LNCAP (cell line): ENCODE data around the gene QSOX1.

Source experiments
- TF ChIP-seq, protein P1 (sequence below): fragments of 450-650 bp; IDR thresholded peaks from 2 replicates; pipeline ENCODE4 v1.5.1; 2017; ENCODE audit warnings: mild to moderate bottlenecking

QSOX1 gene

DNA sequence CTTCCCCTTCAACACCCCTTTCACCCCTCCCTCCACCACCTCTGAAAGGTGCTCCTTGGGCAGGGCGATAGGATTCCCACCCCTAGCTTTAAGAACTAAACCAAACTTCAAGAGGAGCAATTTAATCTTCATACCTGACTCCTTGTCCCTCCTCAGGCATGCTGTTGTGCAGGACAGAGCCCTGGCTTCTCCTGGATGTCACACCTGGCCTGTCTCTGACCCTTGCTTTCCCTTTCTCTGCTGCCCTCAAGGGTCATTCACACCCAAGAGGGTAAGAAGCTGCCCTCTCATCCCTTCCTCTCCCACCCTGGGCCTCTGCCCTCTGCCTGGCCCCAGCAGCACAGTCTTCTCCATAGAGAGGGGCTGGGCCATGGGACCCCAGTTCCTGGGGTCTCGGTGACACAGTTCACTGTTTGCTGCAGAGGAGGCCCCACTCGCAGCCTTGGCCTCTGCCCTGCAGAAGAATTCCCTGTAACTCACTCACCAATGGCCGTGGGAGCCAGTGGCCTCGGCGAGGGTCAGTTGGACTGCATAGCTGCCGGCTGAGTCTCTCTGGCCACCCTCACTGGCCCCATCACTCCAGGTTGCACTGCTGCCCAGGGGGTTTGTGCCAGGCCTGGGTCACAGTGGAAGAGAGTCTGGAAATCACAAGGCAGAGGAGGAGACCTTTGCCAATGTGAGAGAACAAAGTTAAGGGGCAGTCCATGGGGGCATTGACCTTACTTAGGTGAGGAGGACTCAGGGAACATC is 47.0 kb downstream of the QSOX1 start:
- TF ChIP-seq, protein P1, sequence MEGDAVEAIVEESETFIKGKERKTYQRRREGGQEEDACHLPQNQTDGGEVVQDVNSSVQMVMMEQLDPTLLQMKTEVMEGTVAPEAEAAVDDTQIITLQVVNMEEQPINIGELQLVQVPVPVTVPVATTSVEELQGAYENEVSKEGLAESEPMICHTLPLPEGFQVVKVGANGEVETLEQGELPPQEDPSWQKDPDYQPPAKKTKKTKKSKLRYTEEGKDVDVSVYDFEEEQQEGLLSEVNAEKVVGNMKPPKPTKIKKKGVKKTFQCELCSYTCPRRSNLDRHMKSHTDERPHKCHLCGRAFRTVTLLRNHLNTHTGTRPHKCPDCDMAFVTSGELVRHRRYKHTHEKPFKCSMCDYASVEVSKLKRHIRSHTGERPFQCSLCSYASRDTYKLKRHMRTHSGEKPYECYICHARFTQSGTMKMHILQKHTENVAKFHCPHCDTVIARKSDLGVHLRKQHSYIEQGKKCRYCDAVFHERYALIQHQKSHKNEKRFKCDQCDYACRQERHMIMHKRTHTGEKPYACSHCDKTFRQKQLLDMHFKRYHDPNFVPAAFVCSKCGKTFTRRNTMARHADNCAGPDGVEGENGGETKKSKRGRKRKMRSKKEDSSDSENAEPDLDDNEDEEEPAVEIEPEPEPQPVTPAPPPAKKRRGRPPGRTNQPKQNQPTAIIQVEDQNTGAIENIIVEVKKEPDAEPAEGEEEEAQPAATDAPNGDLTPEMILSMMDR = no peak

- TF ChIP-seq, protein P1 = no peak
Measured at GRCh38 chr1:180204231-180204630, 49.6 kb downstream of the QSOX1 start.

DNA sequence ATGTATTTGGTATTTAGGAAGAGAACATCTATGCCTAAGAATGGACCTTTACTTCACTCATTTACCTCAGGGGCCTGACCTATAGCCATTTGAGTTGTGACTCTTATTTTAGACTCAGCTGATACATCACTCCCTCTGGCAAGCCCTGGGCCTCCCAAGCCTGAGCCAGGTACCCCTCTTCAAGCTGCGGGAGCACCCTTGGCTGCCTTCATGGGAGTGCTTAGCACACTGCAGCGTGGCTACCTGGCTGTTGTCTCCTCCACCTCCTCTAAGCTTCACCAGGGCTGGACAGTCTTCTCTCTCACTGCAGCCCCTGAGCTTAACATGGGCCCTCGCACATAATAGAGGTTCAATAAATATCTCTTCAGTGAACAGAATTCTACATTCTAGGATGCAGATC is 51.9 kb downstream of the QSOX1 start:
- TF ChIP-seq, protein P1 = no peak

DNA sequence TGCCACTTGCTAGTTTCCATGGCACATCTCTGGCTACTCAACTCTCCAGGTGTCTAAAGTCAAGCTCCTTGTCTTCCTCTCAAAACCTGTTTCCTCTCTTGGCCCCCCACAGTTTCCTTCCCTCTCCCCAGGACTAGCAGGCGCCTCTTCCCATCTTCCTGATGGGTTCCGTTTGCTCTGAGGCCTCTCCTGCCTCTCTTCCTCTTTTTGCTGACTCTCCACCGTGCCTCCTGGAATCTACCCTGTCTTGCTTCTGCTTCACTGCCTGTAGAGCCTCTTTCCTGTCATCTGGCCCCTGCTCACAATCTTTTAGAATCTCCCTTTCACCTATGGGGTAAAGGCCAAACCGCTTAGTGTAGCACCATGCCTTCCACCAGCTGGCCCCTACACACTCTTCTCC is 53.6 kb downstream of the QSOX1 start:
- TF ChIP-seq, protein P1 = no peak

DNA sequence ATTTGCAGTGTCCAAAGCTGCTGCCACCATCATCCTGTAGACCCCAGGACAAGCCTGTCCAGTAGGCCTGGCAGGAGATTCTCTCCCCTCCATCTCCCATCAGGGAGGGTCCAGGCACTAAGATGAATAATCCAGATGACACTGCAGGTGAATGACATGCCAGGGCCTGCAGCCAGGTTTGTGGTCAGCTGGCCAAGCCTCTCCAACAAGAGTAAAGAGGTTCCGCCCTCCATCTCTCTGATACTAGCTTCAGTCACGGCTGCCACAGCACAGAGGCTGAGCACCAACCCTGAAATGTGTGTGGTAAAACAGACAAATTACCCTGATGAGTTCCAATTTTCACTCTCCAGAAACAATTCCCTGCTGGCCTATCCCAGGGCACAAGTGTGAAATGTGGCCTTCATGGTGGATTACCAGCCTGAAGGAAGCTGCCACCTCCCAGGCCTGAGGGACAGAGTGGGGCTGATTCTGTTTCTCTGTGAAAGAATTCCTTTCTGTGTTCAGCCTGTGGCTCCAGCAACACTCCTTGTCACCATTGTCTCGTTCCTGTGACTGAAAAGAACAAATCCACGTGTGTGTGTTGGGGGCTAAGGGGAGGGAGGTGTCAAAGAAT is 55.4 kb downstream of the QSOX1 start:
- TF ChIP-seq, protein P1 = no peak

- TF ChIP-seq, protein P1 = no peak
Measured at GRCh38 chr1:180211156-180211859, 56.6 kb downstream of the QSOX1 start.

DNA sequence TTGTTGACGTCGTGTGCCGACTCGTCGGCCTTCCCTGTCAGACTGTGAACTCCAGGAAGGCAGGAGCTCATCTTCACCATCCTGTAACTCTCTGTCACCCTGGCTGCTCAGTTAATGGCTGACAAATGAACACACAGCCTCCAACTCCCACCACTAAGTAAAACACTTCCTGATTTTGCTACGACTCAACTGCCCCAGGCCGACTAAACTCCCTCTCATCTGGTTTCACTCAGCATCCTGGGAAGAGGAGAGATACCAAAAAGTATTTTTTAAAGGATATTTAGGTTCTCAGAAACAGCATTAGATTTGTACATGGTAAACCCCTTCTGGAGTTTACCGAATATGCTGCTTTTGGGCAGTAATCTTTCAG is 57.2 kb downstream of the QSOX1 start:
- TF ChIP-seq, protein P1 = no peak
